Measurements from ENCODE around the gene TTPAL. TPM values are rescaled to one million over a fixed set of nuclear protein-coding genes. Genes with fewer than 3 reads are reported as not detected.

Gene TTPAL
- total and polyA plus RNA-seq, 4 donors, result 11.6 to 39.7 (median 17.6) TPM

GRCh38 chr20:44494681-44495080, 19.0 kb downstream of the TTPAL start:
- no peak overlapping the region for H3K9ac ChIP-seq (ENCODE audit: low read depth in 1 of 2, low read length in 2 of 2)
- H3K4me1 ChIP-seq (ENCODE audit: control insufficient read depth in 4 of 4, insufficient read depth in 4 of 4, low read length in 3 of 4), result no peaks in the 10 kb centered on the region
- H3K27me3 ChIP-seq (ENCODE audit: control insufficient read depth in 4 of 4, insufficient read depth in 4 of 4, low read length in 3 of 4), result no peaks in the 10 kb centered on the region
- WGBS, result 95% methylated on average over 3 of the region's 3 CpGs
- H3K4me3 ChIP-seq (ENCODE audit: low read depth in 1 of 3, low read length in 3 of 3), result no peak overlapping the region
- DNase-seq (ENCODE audit: low spot score), result no peak
- H3K9me3 ChIP-seq (ENCODE audit: control insufficient read depth in 4 of 4, low read length in 3 of 4), result no peaks in the 10 kb centered on the region
- peaks cover 11 to 80% (median 56%) of the 10 kb centered on the region in 4 donors for H3K36me3 ChIP-seq (ENCODE audit: control insufficient read depth in 4 of 4, insufficient read depth in 3 of 4, low read depth in 1 of 4, low read length in 3 of 4)
- TF ChIP-seq TAF1 (conservative IDR thresholded peaks at IDR 0.05) (no peak), RAD21 (IDR thresholded peaks at IDR 0.05) (no peak), HNF4G (IDR thresholded peaks at IDR 0.05) (no peak), EGR1 (IDR thresholded peaks at IDR 0.05; ENCODE audit: low read depth in 2 of 2) (no peak), CTCF (IDR thresholded peaks at IDR 0.05; ENCODE audit: low read depth, low read length, missing input control) (no peak)
- peak overlapping the region; percentile 49 to 83 for H3K27ac ChIP-seq (ENCODE audit: low read depth in 1 of 2, low read length in 2 of 2)

- DNase-seq (ENCODE audit: low spot score), result no peak
- Histone ChIP-seq H3K9me3 (ENCODE audit: control insufficient read depth in 4 of 4, low read length in 3 of 4) (no peaks in the 10 kb centered on the region), H3K4me3 (ENCODE audit: low read depth in 1 of 3, low read length in 3 of 3) (no peak overlapping the region), H3K9ac (ENCODE audit: low read depth in 1 of 2, low read length in 2 of 2) (no peak overlapping the region), H3K4me1 (ENCODE audit: control insufficient read depth in 4 of 4, insufficient read depth in 4 of 4, low read length in 3 of 4) (no peaks in the 10 kb centered on the region), H3K27me3 (ENCODE audit: control insufficient read depth in 4 of 4, insufficient read depth in 4 of 4, low read length in 3 of 4) (no peaks in the 10 kb centered on the region), H3K36me3 (ENCODE audit: control insufficient read depth in 4 of 4, insufficient read depth in 3 of 4, low read depth in 1 of 4, low read length in 3 of 4) (peaks cover 12 to 80% (median 56%) of the 10 kb centered on the region in 4 donors), H3K27ac (ENCODE audit: low read depth in 1 of 2, low read length in 2 of 2) (peak overlapping the region; percentile 49 to 83)
- TF ChIP-seq JUND (IDR thresholded peaks at IDR 0.05) (peak in 1 of 2 donors; percentile 26), ATF3 (IDR thresholded peaks at IDR 0.05) (peak; percentile 85), TAF1 (conservative IDR thresholded peaks at IDR 0.05) (no peak), RXRA (IDR thresholded peaks at IDR 0.05) (peak; percentile 37 to 60), HNF4A (conservative IDR thresholded peaks at IDR 0.05) (peak; percentile 41 to 45), RAD21 (IDR thresholded peaks at IDR 0.05) (peak in 1 of 2 donors; percentile 9), CTCF (IDR thresholded peaks at IDR 0.05; ENCODE audit: low read depth, low read length, missing input control) (no peak)
- 90% methylated on average over 1 of the region's 1 CpG for WGBS
These were observed 19.6 kb downstream of the TTPAL start for GRCh38 chr20:44495257-44495656.

GRCh38 chr20:44495802-44496481, 20.3 kb downstream of the TTPAL start:
- H3K36me3 ChIP-seq (ENCODE audit: control insufficient read depth in 4 of 4, insufficient read depth in 3 of 4, low read depth in 1 of 4, low read length in 3 of 4), result peaks cover 16 to 84% (median 60%) of the 10 kb centered on the region in 4 donors
- H3K27me3 ChIP-seq (ENCODE audit: control insufficient read depth in 4 of 4, insufficient read depth in 4 of 4, low read length in 3 of 4), result no peaks in the 10 kb centered on the region
- 95% methylated on average over 3 of the region's 3 CpGs for WGBS
- H3K27ac ChIP-seq (ENCODE audit: low read depth in 1 of 2, low read length in 2 of 2), result peak overlapping the region; percentile 22 to 83
- no peaks in the 10 kb centered on the region for H3K9me3 ChIP-seq (ENCODE audit: control insufficient read depth in 4 of 4, low read length in 3 of 4)
- no peak overlapping the region for H3K4me3 ChIP-seq (ENCODE audit: low read depth in 1 of 3, low read length in 3 of 3)
- H3K9ac ChIP-seq (ENCODE audit: low read depth in 1 of 2, low read length in 2 of 2), result no peak overlapping the region
- H3K4me1 ChIP-seq (ENCODE audit: control insufficient read depth in 4 of 4, insufficient read depth in 4 of 4, low read length in 3 of 4), result no peaks in the 10 kb centered on the region
- no peak for DNase-seq (ENCODE audit: low spot score)
- TF ChIP-seq EGR1 (IDR thresholded peaks at IDR 0.05; ENCODE audit: low read depth in 2 of 2), result no peak
- no peak for TF ChIP-seq ATF3 (IDR thresholded peaks at IDR 0.05)
- TF ChIP-seq ZBTB33 (IDR thresholded peaks at IDR 0.05), result no peak
- TF ChIP-seq TAF1 (conservative IDR thresholded peaks at IDR 0.05), result no peak
- no peak for TF ChIP-seq JUND (IDR thresholded peaks at IDR 0.05)
- TF ChIP-seq HNF4G (IDR thresholded peaks at IDR 0.05), result no peak
- no peak for TF ChIP-seq HNF4A (conservative IDR thresholded peaks at IDR 0.05)
- no peak for TF ChIP-seq RXRA (IDR thresholded peaks at IDR 0.05)
- no peak for TF ChIP-seq FOXA2 (IDR thresholded peaks at IDR 0.05)
- TF ChIP-seq GABPA (IDR thresholded peaks at IDR 0.05 in 1 of 2, conservative IDR thresholded peaks at IDR 0.05 in 1 of 2), result no peak
- TF ChIP-seq RAD21 (IDR thresholded peaks at IDR 0.05), result no peak
- TF ChIP-seq REST (IDR thresholded peaks at IDR 0.05), result no peak
- TF ChIP-seq NR2F2 (IDR thresholded peaks at IDR 0.05), result no peak
